K562 (cell line): ENCODE measurements around the gene CLEC12A.

Experiments
- EHMT2 ChIP-seq: fragments of 450-650 bp; IDR thresholded peaks from 2 replicates; pipeline ENCODE4 v1.6.1; 2018; ENCODE audit warnings: antibody characterized with exemption
- KLF16 ChIP-seq: IDR thresholded peaks from 2 replicates; pipeline ENCODE4 v1.6.1; 2016; ENCODE audit warnings: antibody characterized with exemption
- ZFX ChIP-seq: sonication (generic); formaldehyde crosslinking; IDR thresholded peaks from 2 replicates; pipeline ENCODE4 v1.8.0; 2022; ENCODE audit warnings: mild to moderate bottlenecking, missing genetic modification reagents, moderate library complexity

DNA sequence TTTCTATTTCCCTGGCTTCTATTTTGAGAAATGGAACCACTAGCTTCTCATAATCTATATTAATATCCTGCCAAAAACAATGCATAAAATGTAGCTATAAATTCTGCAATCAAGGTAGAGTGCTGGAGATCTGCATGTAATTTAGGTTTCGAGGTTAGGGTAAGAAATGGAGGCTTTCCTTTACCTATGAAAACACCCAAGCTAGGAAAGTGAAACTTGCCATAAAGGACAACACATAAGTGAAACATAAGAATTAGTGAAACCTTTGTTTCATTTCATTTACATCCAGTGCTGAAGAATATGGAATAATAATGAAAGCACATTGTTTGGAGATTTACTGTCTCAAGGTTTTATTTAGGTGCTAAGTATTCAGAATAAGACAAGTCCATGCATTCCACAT lies 48.8 kb upstream of the CLEC12A start:
- TF ChIP-seq KLF16, result no peak
- TF ChIP-seq EHMT2, result no peak
- no peak for TF ChIP-seq ZFX (CRISPR knock-in tag)
